OCI-LY7 (cell line): Measurements from ENCODE around the gene CA5B.

ENCODE experiments used
- EZH2phosphoT487 ChIP-seq: fragments of 200-600 bp; sonication (generic); IDR thresholded peaks from 2 replicates; pipeline ENCODE4 v1.6.1; 2018; ENCODE audit warnings: low read depth, borderline replicate concordance, mild to moderate bottlenecking, mixed run types, antibody characterized with exemption, low read length, moderate library complexity, mixed read lengths
- TF ChIP-seq, protein P1 (sequence below): fragments of 200-600 bp; sonication (generic); conservative IDR thresholded peaks from 2 replicates; pipeline ENCODE4 v1.5.1; 2014; ENCODE audit warnings: mild to moderate bottlenecking, antibody characterized with exemption, low read length, moderate library complexity, mixed read lengths

DNA sequence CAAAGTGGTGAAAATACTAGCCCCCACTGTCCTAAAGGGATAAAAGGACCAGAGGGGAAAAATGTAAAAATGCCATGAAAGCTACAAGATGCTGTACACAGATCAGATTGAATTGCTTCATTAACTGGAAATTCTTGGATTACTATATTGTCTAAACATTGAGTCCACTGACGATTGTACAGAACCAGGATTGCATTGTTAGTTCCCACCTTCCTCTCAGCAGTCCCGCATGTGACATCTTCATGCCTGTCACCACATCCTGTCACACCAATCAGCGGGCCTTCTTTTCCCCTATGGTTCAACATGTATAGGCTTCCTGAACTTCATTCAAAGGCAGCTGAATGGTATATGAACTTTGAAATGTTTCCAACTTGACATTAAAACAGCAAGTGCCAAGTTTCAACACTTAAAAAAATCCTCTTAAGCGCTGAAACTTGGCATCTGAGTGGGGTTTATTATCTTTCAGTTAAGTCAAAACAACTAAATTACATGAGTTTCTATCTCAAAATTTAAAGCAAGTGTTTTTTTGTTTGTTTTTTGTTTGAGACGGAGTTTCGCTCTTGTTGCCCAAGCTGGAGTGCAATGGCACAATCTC is 76.8 kb downstream of the CA5B start:
- TF ChIP-seq, protein P1, sequence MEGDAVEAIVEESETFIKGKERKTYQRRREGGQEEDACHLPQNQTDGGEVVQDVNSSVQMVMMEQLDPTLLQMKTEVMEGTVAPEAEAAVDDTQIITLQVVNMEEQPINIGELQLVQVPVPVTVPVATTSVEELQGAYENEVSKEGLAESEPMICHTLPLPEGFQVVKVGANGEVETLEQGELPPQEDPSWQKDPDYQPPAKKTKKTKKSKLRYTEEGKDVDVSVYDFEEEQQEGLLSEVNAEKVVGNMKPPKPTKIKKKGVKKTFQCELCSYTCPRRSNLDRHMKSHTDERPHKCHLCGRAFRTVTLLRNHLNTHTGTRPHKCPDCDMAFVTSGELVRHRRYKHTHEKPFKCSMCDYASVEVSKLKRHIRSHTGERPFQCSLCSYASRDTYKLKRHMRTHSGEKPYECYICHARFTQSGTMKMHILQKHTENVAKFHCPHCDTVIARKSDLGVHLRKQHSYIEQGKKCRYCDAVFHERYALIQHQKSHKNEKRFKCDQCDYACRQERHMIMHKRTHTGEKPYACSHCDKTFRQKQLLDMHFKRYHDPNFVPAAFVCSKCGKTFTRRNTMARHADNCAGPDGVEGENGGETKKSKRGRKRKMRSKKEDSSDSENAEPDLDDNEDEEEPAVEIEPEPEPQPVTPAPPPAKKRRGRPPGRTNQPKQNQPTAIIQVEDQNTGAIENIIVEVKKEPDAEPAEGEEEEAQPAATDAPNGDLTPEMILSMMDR, result no peak
- no peak for TF ChIP-seq EZH2phosphoT487
